ENCODE measurements around the gene ARHGEF11.

Gene ARHGEF11

GRCh38 chr1:157004327-157004726 is 41.2 kb downstream of the ARHGEF11 start:
- FAIRE-seq (no peak), DNase-seq (ENCODE audit: extremely low spot score, insufficient read length, low read depth) (no peak)

GRCh38 chr1:157001304-157001703 is 44.2 kb downstream of the ARHGEF11 start:
- FAIRE-seq, result no peak
- DNase-seq (ENCODE audit: extremely low spot score, insufficient read length, low read depth), result no peak

- DNase-seq (ENCODE audit: extremely low spot score, insufficient read length, low read depth) (no peak), FAIRE-seq (no peak)
Measured at GRCh38 chr1:157000686-157001085, 44.9 kb downstream of the ARHGEF11 start.

GRCh38 chr1:156999596-157000320 is 45.8 kb downstream of the ARHGEF11 start:
- FAIRE-seq (no peak), DNase-seq (ENCODE audit: extremely low spot score, insufficient read length, low read depth) (no peak)

GRCh38 chr1:156998840-156999500 is 46.6 kb downstream of the ARHGEF11 start:
- DNase-seq (ENCODE audit: extremely low spot score, insufficient read length, low read depth) (no peak), FAIRE-seq (no peak)

- no peak for FAIRE-seq
- no peak for DNase-seq (ENCODE audit: extremely low spot score, insufficient read length, low read depth)
Measured at GRCh38 chr1:156998301-156998700, 47.2 kb downstream of the ARHGEF11 start.

- FAIRE-seq (no peak), DNase-seq (ENCODE audit: extremely low spot score, insufficient read length, low read depth) (no peak)
Measured at GRCh38 chr1:156995412-156995811, 50.1 kb downstream of the ARHGEF11 start.

- FAIRE-seq (no peak), DNase-seq (ENCODE audit: extremely low spot score, insufficient read length, low read depth) (no peak)
Measured at GRCh38 chr1:156994277-156994676, 51.3 kb downstream of the ARHGEF11 start.

- FAIRE-seq, result no peak
- no peak for DNase-seq (ENCODE audit: extremely low spot score, insufficient read length, low read depth)
Measured at GRCh38 chr1:156993426-156994147, 52.0 kb downstream of the ARHGEF11 start.

- no peak for FAIRE-seq
Measured at GRCh38 chr1:156992215-156992614, 53.3 kb downstream of the ARHGEF11 start.

GRCh38 chr1:156987715-156988114 is 57.8 kb downstream of the ARHGEF11 start:
- FAIRE-seq (no peak), DNase-seq (ENCODE audit: extremely low spot score, insufficient read length, low read depth) (no peak)

More at GRCh38 chr1:156992215-156992614, 53.3 kb downstream of the ARHGEF11 start:
- no peak for DNase-seq (ENCODE audit: extremely low spot score, insufficient read length, low read depth)

- no peak for DNase-seq (ENCODE audit: extremely low spot score, insufficient read length, low read depth)
- no peak for FAIRE-seq
Measured at GRCh38 chr1:156980551-156980950, 65.0 kb downstream of the ARHGEF11 start.

- FAIRE-seq, result no peak
- DNase-seq (ENCODE audit: extremely low spot score, insufficient read length, low read depth), result no peak
Measured at GRCh38 chr1:156975084-156975483, 70.5 kb downstream of the ARHGEF11 start.

- FAIRE-seq (no peak), DNase-seq (ENCODE audit: extremely low spot score, insufficient read length, low read depth) (no peak)
Measured at GRCh38 chr1:156973417-156973816, 72.1 kb downstream of the ARHGEF11 start.

GRCh38 chr1:156970017-156970416 is 75.5 kb downstream of the ARHGEF11 start:
- DNase-seq (ENCODE audit: extremely low spot score, insufficient read length, low read depth) (no peak), FAIRE-seq (no peak)

- no peak for FAIRE-seq
- DNase-seq (ENCODE audit: extremely low spot score, insufficient read length, low read depth), result no peak
Measured at GRCh38 chr1:156969496-156969895, 76.0 kb downstream of the ARHGEF11 start.

- no peak for FAIRE-seq
- no peak for DNase-seq (ENCODE audit: extremely low spot score, insufficient read length, low read depth)
Measured at GRCh38 chr1:156964441-156964840, 81.1 kb downstream of the ARHGEF11 start.

- no peak for DNase-seq (ENCODE audit: extremely low spot score, insufficient read length, low read depth)
- no peak for FAIRE-seq
Measured at GRCh38 chr1:156963621-156964020, 81.9 kb downstream of the ARHGEF11 start.

- DNase-seq (ENCODE audit: extremely low spot score, insufficient read length, low read depth) (no peak), FAIRE-seq (no peak)
Measured at GRCh38 chr1:156961709-156962108, 83.8 kb downstream of the ARHGEF11 start.

GRCh38 chr1:156959925-156960324 is 85.6 kb downstream of the ARHGEF11 start:
- no peak for DNase-seq (ENCODE audit: extremely low spot score, insufficient read length, low read depth)
- no peak for FAIRE-seq

GRCh38 chr1:156959414-156959813 is 86.1 kb downstream of the ARHGEF11 start:
- FAIRE-seq, result no peak
- DNase-seq (ENCODE audit: extremely low spot score, insufficient read length, low read depth), result no peak
